Measurements from ENCODE around the gene BAX.

Gene BAX

GRCh38 chr19:48987323-48987722 is 32.6 kb downstream of the BAX start:
- no peak for DNase-seq (ENCODE audit: low spot score)

GRCh38 chr19:48988286-48988685 is 33.6 kb downstream of the BAX start:
- DNase-seq (ENCODE audit: low spot score), result no peak

GRCh38 chr19:48988860-48989259 is 34.2 kb downstream of the BAX start:
- DNase-seq (ENCODE audit: low spot score), result no peak

GRCh38 chr19:48989701-48990291 is 35.1 kb downstream of the BAX start:
- DNase-seq (ENCODE audit: low spot score), result no peak

GRCh38 chr19:48990400-48990799 is 35.7 kb downstream of the BAX start:
- no peak for DNase-seq (ENCODE audit: low spot score)

GRCh38 chr19:48991011-48991609 is 36.4 kb downstream of the BAX start:
- no peak for DNase-seq (ENCODE audit: low spot score)

- peak; percentile 93 for DNase-seq (ENCODE audit: low spot score)
These were observed 37.4 kb downstream of the BAX start for GRCh38 chr19:48991873-48992580.

- no peak for DNase-seq (ENCODE audit: low spot score)
These were observed 38.0 kb downstream of the BAX start for GRCh38 chr19:48992581-48993174.

- DNase-seq (ENCODE audit: low spot score), result peak; percentile 99
These were observed 38.7 kb downstream of the BAX start, which contains the start of the genes GYS1 and RUVBL2 for GRCh38 chr19:48993175-48994034. TSS of gene GYS1 (minus strand) at chr19:48993309. CDS start at chr19:48993112, 197 bp downstream. TSS of gene RUVBL2 (plus strand) at chr19:48993887. CDS start at chr19:48993912, 25 bp downstream.

- DNase-seq (ENCODE audit: low spot score), result no peak
These were observed 39.3 kb downstream of the BAX start for GRCh38 chr19:48994035-48994386.

GRCh38 chr19:48997972-48998371 is 43.3 kb downstream of the BAX start:
- peak; percentile 56 for DNase-seq (ENCODE audit: low spot score)

- peak; percentile 74 for DNase-seq (ENCODE audit: low spot score)
These were observed 45.0 kb downstream of the BAX start for GRCh38 chr19:48999481-49000325.

- DNase-seq (ENCODE audit: low spot score), result no peak
These were observed 49.5 kb downstream of the BAX start for GRCh38 chr19:49004133-49004532.

GRCh38 chr19:49004964-49005614 is 50.4 kb downstream of the BAX start:
- no peak for DNase-seq (ENCODE audit: low spot score)

GRCh38 chr19:49006905-49007304 is 52.2 kb downstream of the BAX start:
- DNase-seq (ENCODE audit: low spot score), result no peak

- DNase-seq (ENCODE audit: low spot score), result no peak
These were observed 55.2 kb downstream of the BAX start for GRCh38 chr19:49009828-49010227.

GRCh38 chr19:49010453-49010852 is 55.8 kb downstream of the BAX start:
- DNase-seq (ENCODE audit: low spot score), result no peak

GRCh38 chr19:49011194-49011593 is 56.5 kb downstream of the BAX start:
- no peak for DNase-seq (ENCODE audit: low spot score)

Measured in AG20443 (cell line).